ENCODE data around the gene FAM234B.

GRCh38 chr12:13000925-13001774 is 43.0 kb upstream of the FAM234B start:
- TF ChIP-seq CTCF (IDR thresholded peaks at IDR 0.05) (no peak), ZNF317 (CRISPR knock-in tag; IDR thresholded peaks at IDR 0.05; ENCODE audit: borderline replicate concordance, low read depth) (no peak)

Data from WTC11 (cell line).